ENCODE results near the gene TMEM213. TPM values are rescaled to one million over a fixed set of nuclear protein-coding genes. Genes with fewer than 3 reads are reported as not detected.

Gene TMEM213, protein sequence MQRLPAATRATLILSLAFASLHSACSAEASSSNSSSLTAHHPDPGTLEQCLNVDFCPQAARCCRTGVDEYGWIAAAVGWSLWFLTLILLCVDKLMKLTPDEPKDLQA
- polyA plus RNA-seq (2013, experiment 1 of 2) = not detected
- polyA plus RNA-seq (2013, experiment 2 of 2) = not detected

DNA sequence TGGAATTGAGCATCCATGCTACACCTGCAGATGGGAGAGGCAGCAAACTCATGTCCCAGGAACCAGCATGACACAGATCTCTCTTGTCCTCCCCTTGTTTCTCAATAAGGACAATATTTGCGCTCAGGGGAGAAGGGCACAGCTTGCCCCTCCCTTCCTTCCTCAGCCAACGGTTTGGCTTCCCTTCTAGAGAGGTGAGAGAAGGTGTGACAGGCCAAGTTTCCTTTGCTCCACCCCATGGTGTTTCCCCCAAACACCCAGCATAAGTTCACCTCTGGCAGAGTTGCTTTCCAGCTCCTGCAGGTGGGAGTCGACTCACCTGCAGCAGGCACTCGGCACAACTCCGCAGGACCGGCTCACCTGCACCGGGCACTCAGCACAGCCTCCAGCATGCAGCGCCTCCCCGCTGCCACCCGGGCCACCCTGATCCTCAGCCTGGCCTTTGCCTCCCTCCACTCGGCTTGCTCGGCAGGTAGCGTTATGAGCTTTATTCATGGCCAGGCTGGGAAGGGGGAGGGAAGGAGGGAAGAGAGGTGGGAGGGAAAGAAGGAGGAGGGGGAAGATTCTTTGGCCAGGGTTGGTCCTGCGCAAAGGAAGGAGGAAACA is at the start of gene TMEM213, which contains the start of gene ATP6V0A4:
Gene TMEM213 (plus strand): TSS at position 280 of the 606 bp plus-strand sequence. CDS start 111 bp downstream, at position 391.
Gene ATP6V0A4 (minus strand): TSS at position 482 of the 606 bp plus-strand sequence. CDS start 26,949 bp downstream, outside the sequence.
- Histone ChIP-seq H2BK5ac (ENCODE audit: low read length) (no peak within 1 kb of the TSS), H3K27me3 (ENCODE audit: control insufficient read depth in 3 of 3, insufficient read depth in 3 of 3, low read depth in 1 of 3, low read length in 3 of 3) (peaks cover 0 to 24% (median 0%) of the 10 kb centered on the region in 3 experiments), H3K4me3 (ENCODE audit: low read length in 2 of 2) (no peak within 1 kb of the TSS), H2AK5ac (ENCODE audit: low read depth, low read length) (peak within 1 kb of the TSS; percentile 44), H2BK120ac (ENCODE audit: low read depth, low read length) (no peak within 1 kb of the TSS), H2AFZ (ENCODE audit: low read length) (no peak within 1 kb of the TSS), H3K4me2 (ENCODE audit: insufficient read depth, low read length, poor library complexity, severe bottlenecking) (peak within 1 kb of the TSS; percentile 37), H3K36me3 (replicated peaks in 1 of 2; ENCODE audit: control insufficient read depth in 2 of 2, insufficient read depth in 2 of 2, low read length in 2 of 2) (no peaks in the 10 kb centered on the region), H3K9ac (ENCODE audit: low read depth, low read length, poor library complexity) (peak within 1 kb of the TSS; percentile 32), H3K9me3 (replicated peaks in 1 of 2; ENCODE audit: control insufficient read depth in 2 of 2, insufficient read depth in 1 of 2, low read depth in 1 of 2, low read length in 2 of 2) (no peaks in the 10 kb centered on the region), H3K4ac (ENCODE audit: low read length) (no peak within 1 kb of the TSS), H3K18ac (ENCODE audit: low read length) (peak within 1 kb of the TSS; percentile 39), H3K4me1 (ENCODE audit: control insufficient read depth in 2 of 2, insufficient read depth in 1 of 2, low read depth in 1 of 2, low read length in 2 of 2) (peaks cover 0 to 10% of the 10 kb centered on the region in 2 donors), H2BK15ac (ENCODE audit: low read length) (no peak within 1 kb of the TSS), H3K14ac (ENCODE audit: low read length) (no peak within 1 kb of the TSS), H4K8ac (ENCODE audit: low read depth, low read length) (peak within 1 kb of the TSS; percentile 97), H3K27ac (replicated peaks; ENCODE audit: low read length) (no peak within 1 kb of the TSS), H2BK12ac (ENCODE audit: low read length) (no peak within 1 kb of the TSS), H4K91ac (ENCODE audit: low read depth, low read length, poor library complexity) (no peak within 1 kb of the TSS), H3K23ac (ENCODE audit: low read depth, low read length, poor library complexity) (peak within 1 kb of the TSS; percentile 37), H3K79me1 (ENCODE audit: low read depth, low read length) (no peaks in the 10 kb centered on the region)
- WGBS, 2 donors (ENCODE audit: extremely low coverage in 2 of 2, insufficient read length in 2 of 2, insufficient replicate concordance in 1 of 2) = no CpG with 5 or more reads among the region's 14 CpGs
- no peak for DNase-seq (ENCODE audit: low spot score)

DNA sequence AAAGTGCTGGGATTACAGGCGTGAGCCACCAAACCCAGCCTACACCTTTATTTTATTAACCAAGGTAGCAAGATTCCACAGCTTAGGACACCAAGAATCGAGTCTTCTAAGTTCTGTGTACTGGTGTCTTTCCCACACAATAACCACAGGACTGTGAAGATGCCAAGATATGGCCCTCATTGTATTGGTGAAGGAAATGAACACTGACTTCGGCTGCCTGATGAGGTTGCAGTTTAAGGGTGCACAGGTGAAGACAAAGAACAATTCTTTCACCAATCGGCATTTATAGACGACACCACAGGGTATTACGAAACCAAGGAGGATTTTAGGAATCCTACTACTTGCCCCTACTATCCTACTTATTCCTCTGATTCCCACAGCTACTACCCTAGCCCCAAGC is 49.1 kb upstream of the TMEM213 start:
- no peak overlapping the region for H3K4ac ChIP-seq (ENCODE audit: low read length)
- H3K27ac ChIP-seq (replicated peaks; ENCODE audit: low read length) = no peak overlapping the region
- H2BK15ac ChIP-seq (ENCODE audit: low read length) = no peak overlapping the region
- H3K4me2 ChIP-seq (ENCODE audit: insufficient read depth, low read length, poor library complexity, severe bottlenecking) = no peak overlapping the region
- H2BK120ac ChIP-seq (ENCODE audit: low read depth, low read length) = no peak overlapping the region
- H3K36me3 ChIP-seq (replicated peaks in 1 of 2; ENCODE audit: control insufficient read depth in 2 of 2, insufficient read depth in 2 of 2, low read length in 2 of 2) = no peaks in the 10 kb centered on the region
- H4K8ac ChIP-seq (ENCODE audit: low read depth, low read length) = no peak overlapping the region
- WGBS, 2 donors (ENCODE audit: extremely low coverage in 2 of 2, insufficient read length in 2 of 2, insufficient replicate concordance in 1 of 2) = no CpG with 5 or more reads among the region's 6 CpGs
- no peak overlapping the region for H2BK5ac ChIP-seq (ENCODE audit: low read length)
- H3K4me1 ChIP-seq (ENCODE audit: control insufficient read depth in 2 of 2, insufficient read depth in 1 of 2, low read depth in 1 of 2, low read length in 2 of 2) = peaks cover 0 to 12% of the 10 kb centered on the region in 2 donors
- H3K4me3 ChIP-seq (ENCODE audit: low read length in 2 of 2) = no peak overlapping the region
- H3K27me3 ChIP-seq (ENCODE audit: control insufficient read depth in 3 of 3, insufficient read depth in 3 of 3, low read depth in 1 of 3, low read length in 3 of 3) = no peaks in the 10 kb centered on the region
- no peak overlapping the region for H2AK5ac ChIP-seq (ENCODE audit: low read depth, low read length)
- H2BK12ac ChIP-seq (ENCODE audit: low read length) = no peak overlapping the region
- H2AFZ ChIP-seq (ENCODE audit: low read length) = no peak overlapping the region
- no peaks in the 10 kb centered on the region for H3K79me1 ChIP-seq (ENCODE audit: low read depth, low read length)
- no peaks in the 10 kb centered on the region for H3K9me3 ChIP-seq (replicated peaks in 1 of 2; ENCODE audit: control insufficient read depth in 2 of 2, insufficient read depth in 1 of 2, low read depth in 1 of 2, low read length in 2 of 2)
- H4K91ac ChIP-seq (ENCODE audit: low read depth, low read length, poor library complexity) = no peak overlapping the region
- H3K23ac ChIP-seq (ENCODE audit: low read depth, low read length, poor library complexity) = no peak overlapping the region
- H3K9ac ChIP-seq (ENCODE audit: low read depth, low read length, poor library complexity) = no peak overlapping the region
- H3K14ac ChIP-seq (ENCODE audit: low read length) = no peak overlapping the region
- no peak overlapping the region for H3K18ac ChIP-seq (ENCODE audit: low read length)
- DNase-seq (ENCODE audit: low spot score) = no peak

DNA sequence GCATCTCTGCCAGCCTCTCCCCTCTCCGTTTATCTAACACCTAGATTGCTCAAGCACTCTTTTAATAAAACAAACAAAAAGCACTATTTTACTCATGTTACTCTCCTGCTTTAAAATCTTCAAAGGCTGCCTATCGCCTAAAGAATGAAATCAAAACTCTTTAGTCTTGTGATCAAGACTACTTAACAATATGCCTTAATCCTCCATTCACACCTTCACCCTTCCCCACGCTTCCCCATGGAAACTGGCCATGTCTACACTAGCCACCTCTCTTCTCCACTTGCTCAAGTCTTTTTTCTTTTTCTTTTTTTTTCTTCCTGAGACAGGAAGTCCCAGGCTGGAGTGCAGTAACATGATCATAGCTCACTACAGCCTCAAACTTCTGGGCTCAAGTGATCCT is 47.8 kb upstream of the TMEM213 start:
- DNase-seq (ENCODE audit: low spot score) = no peak
- Histone ChIP-seq H3K4me1 (ENCODE audit: control insufficient read depth in 2 of 2, insufficient read depth in 1 of 2, low read depth in 1 of 2, low read length in 2 of 2) (peaks cover 0 to 14% of the 10 kb centered on the region in 2 donors), H3K9me3 (replicated peaks in 1 of 2; ENCODE audit: control insufficient read depth in 2 of 2, insufficient read depth in 1 of 2, low read depth in 1 of 2, low read length in 2 of 2) (no peaks in the 10 kb centered on the region), H3K27ac (replicated peaks; ENCODE audit: low read length) (no peak overlapping the region), H2AK5ac (ENCODE audit: low read depth, low read length) (no peak overlapping the region), H2BK15ac (ENCODE audit: low read length) (no peak overlapping the region), H2BK12ac (ENCODE audit: low read length) (no peak overlapping the region), H3K4me2 (ENCODE audit: insufficient read depth, low read length, poor library complexity, severe bottlenecking) (no peak overlapping the region), H3K79me1 (ENCODE audit: low read depth, low read length) (no peaks in the 10 kb centered on the region), H3K23ac (ENCODE audit: low read depth, low read length, poor library complexity) (no peak overlapping the region), H4K8ac (ENCODE audit: low read depth, low read length) (no peak overlapping the region), H3K36me3 (replicated peaks in 1 of 2; ENCODE audit: control insufficient read depth in 2 of 2, insufficient read depth in 2 of 2, low read length in 2 of 2) (no peaks in the 10 kb centered on the region), H3K4me3 (ENCODE audit: low read length in 2 of 2) (no peak overlapping the region), H3K14ac (ENCODE audit: low read length) (no peak overlapping the region), H2BK120ac (ENCODE audit: low read depth, low read length) (no peak overlapping the region), H3K9ac (ENCODE audit: low read depth, low read length, poor library complexity) (no peak overlapping the region), H3K27me3 (ENCODE audit: control insufficient read depth in 3 of 3, insufficient read depth in 3 of 3, low read depth in 1 of 3, low read length in 3 of 3) (no peaks in the 10 kb centered on the region), H2BK5ac (ENCODE audit: low read length) (no peak overlapping the region), H3K18ac (ENCODE audit: low read length) (no peak overlapping the region), H4K91ac (ENCODE audit: low read depth, low read length, poor library complexity) (no peak overlapping the region), H3K4ac (ENCODE audit: low read length) (no peak overlapping the region), H2AFZ (ENCODE audit: low read length) (no peak overlapping the region)
- no CpG with 5 or more reads among the region's 3 CpGs for WGBS, 2 donors (ENCODE audit: extremely low coverage in 2 of 2, insufficient read length in 2 of 2, insufficient replicate concordance in 1 of 2)

DNA sequence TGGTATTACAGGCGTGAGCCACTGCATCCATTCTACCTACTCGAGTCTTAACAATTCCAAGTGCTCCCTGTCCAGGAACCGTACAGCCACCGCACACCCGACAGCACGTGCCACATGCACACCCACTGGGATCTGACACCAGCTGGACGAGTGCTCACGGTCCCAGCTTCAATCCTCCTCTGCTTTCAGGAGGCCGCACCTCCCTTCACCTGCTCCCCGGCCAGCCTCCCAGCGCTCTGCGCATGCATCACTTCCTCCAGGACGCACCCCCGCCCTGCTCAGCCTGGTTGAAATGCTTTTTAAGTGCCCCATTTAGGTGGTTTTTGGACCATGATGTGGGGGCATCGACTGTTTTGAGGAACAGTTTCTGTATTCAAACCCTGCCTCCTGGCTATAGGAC is 47.3 kb upstream of the TMEM213 start:
- Histone ChIP-seq H3K9me3 (replicated peaks in 1 of 2; ENCODE audit: control insufficient read depth in 2 of 2, insufficient read depth in 1 of 2, low read depth in 1 of 2, low read length in 2 of 2) (no peaks in the 10 kb centered on the region), H3K79me1 (ENCODE audit: low read depth, low read length) (no peaks in the 10 kb centered on the region), H3K27ac (replicated peaks; ENCODE audit: low read length) (no peak overlapping the region), H2AK5ac (ENCODE audit: low read depth, low read length) (no peak overlapping the region), H3K27me3 (ENCODE audit: control insufficient read depth in 3 of 3, insufficient read depth in 3 of 3, low read depth in 1 of 3, low read length in 3 of 3) (no peaks in the 10 kb centered on the region), H3K9ac (ENCODE audit: low read depth, low read length, poor library complexity) (no peak overlapping the region), H4K8ac (ENCODE audit: low read depth, low read length) (peak overlapping the region; percentile 54), H3K4me1 (ENCODE audit: control insufficient read depth in 2 of 2, insufficient read depth in 1 of 2, low read depth in 1 of 2, low read length in 2 of 2) (peaks cover 0 to 17% of the 10 kb centered on the region in 2 donors), H3K18ac (ENCODE audit: low read length) (peak overlapping the region; percentile 73), H2BK120ac (ENCODE audit: low read depth, low read length) (no peak overlapping the region), H2BK12ac (ENCODE audit: low read length) (no peak overlapping the region), H3K4ac (ENCODE audit: low read length) (peak overlapping the region; percentile 93), H2BK5ac (ENCODE audit: low read length) (peak overlapping the region; percentile 71), H3K36me3 (replicated peaks in 1 of 2; ENCODE audit: control insufficient read depth in 2 of 2, insufficient read depth in 2 of 2, low read length in 2 of 2) (no peaks in the 10 kb centered on the region), H3K4me2 (ENCODE audit: insufficient read depth, low read length, poor library complexity, severe bottlenecking) (no peak overlapping the region), H4K91ac (ENCODE audit: low read depth, low read length, poor library complexity) (no peak overlapping the region), H3K23ac (ENCODE audit: low read depth, low read length, poor library complexity) (peak overlapping the region; percentile 89), H3K14ac (ENCODE audit: low read length) (peak overlapping the region; percentile 63), H2AFZ (ENCODE audit: low read length) (no peak overlapping the region), H2BK15ac (ENCODE audit: low read length) (no peak overlapping the region), H3K4me3 (ENCODE audit: low read length in 2 of 2) (no peak overlapping the region)
- WGBS, 2 donors (ENCODE audit: extremely low coverage in 2 of 2, insufficient read length in 2 of 2, insufficient replicate concordance in 1 of 2) = no CpG with 5 or more reads among the region's 15 CpGs
- DNase-seq (ENCODE audit: low spot score) = no peak
